Mesothelial cell of epicardium (in vitro differentiated cells): ENCODE measurements around the gene TIMM22. TPM values are rescaled to one million over a fixed set of nuclear protein-coding genes. Genes with fewer than 3 reads are reported as not detected.

Source experiments
- DNase-seq, 2 experiments: peaks; one replicate each; pipeline ENCODE4 v3.0.0; 2021; ENCODE audit warnings: low spot score in 2 of 2; ENCODE audit not compliant: unreplicated experiment in 2 of 2
- H3K27ac Mint-ChIP-seq: 2 replicates; pipeline ENCODE4 v1.8.0; 2021; ENCODE audit warnings: mixed read lengths
- H3K27me3 Mint-ChIP-seq: 2 replicates; pipeline ENCODE4 v1.8.0; 2021; ENCODE audit warnings: low read depth, mixed read lengths
- H3K36me3 Mint-ChIP-seq: 2 replicates; pipeline ENCODE4 v1.8.0; 2021; ENCODE audit warnings: mixed read lengths
- H3K4me1 Mint-ChIP-seq: 2 replicates; pipeline ENCODE4 v1.8.0; 2021; ENCODE audit warnings: mixed read lengths
- H3K4me3 Mint-ChIP-seq: 2 replicates; pipeline ENCODE4 v1.8.0; 2021; ENCODE audit warnings: mild to moderate bottlenecking, moderate library complexity, mixed read lengths
- H3K9me3 Mint-ChIP-seq: 2 replicates; pipeline ENCODE4 v1.8.0; 2021; ENCODE audit warnings: mixed read lengths
- CTCF ChIP-seq: fragments of 200-600 bp; sonication (generic); IDR thresholded peaks from one replicate; pipeline ENCODE4 v1.5.0; 2021; ENCODE audit warnings: antibody characterized with exemption; ENCODE audit not compliant: unreplicated experiment
- total RNA-seq: library from RNA; stranded (reverse); gene quantifications from 3 replicates; pipeline ENCODE4 v1.2.1, GENCODE V29; 2021

TIMM22 gene
- total RNA-seq, 1 donor from 2014 or later: 15.5 TPM

GRCh38 chr17:1032391-1032790 is 35.5 kb downstream of the TIMM22 start:
- no peak overlapping the region for H3K4me3 Mint-ChIP-seq
- H3K36me3 Mint-ChIP-seq: no peaks in the 10 kb centered on the region
- no peak overlapping the region for H3K27ac Mint-ChIP-seq
- peaks cover 10% of the 10 kb centered on the region for H3K27me3 Mint-ChIP-seq
- TF ChIP-seq CTCF: no peak
- DNase-seq: no peak
- no peaks in the 10 kb centered on the region for H3K9me3 Mint-ChIP-seq
- H3K4me1 Mint-ChIP-seq: peaks cover 3% of the 10 kb centered on the region

GRCh38 chr17:1033503-1033902 is 36.6 kb downstream of the TIMM22 start:
- Mint-ChIP-seq H3K27me3 (peaks cover 10% of the 10 kb centered on the region), H3K4me3 (no peak overlapping the region), H3K36me3 (no peaks in the 10 kb centered on the region), H3K27ac (no peak overlapping the region), H3K9me3 (no peaks in the 10 kb centered on the region), H3K4me1 (peaks cover 6% of the 10 kb centered on the region)
- DNase-seq: no peak
- no peak for TF ChIP-seq CTCF

GRCh38 chr17:1034652-1035210 is 37.8 kb downstream of the TIMM22 start:
- no peak overlapping the region for H3K27ac Mint-ChIP-seq
- no peak for DNase-seq
- TF ChIP-seq CTCF: no peak
- no peak overlapping the region for H3K4me3 Mint-ChIP-seq
- no peaks in the 10 kb centered on the region for H3K9me3 Mint-ChIP-seq
- peaks cover 10% of the 10 kb centered on the region for H3K27me3 Mint-ChIP-seq
- H3K36me3 Mint-ChIP-seq: no peaks in the 10 kb centered on the region
- H3K4me1 Mint-ChIP-seq: peaks cover 6% of the 10 kb centered on the region

- H3K27ac Mint-ChIP-seq: peak overlapping the region; percentile 43
- DNase-seq: no peak
- no peak for TF ChIP-seq CTCF
- peaks cover 8% of the 10 kb centered on the region for H3K27me3 Mint-ChIP-seq
- no peak overlapping the region for H3K4me3 Mint-ChIP-seq
- no peaks in the 10 kb centered on the region for H3K36me3 Mint-ChIP-seq
- H3K4me1 Mint-ChIP-seq: peaks cover 6% of the 10 kb centered on the region
- H3K9me3 Mint-ChIP-seq: no peaks in the 10 kb centered on the region
Measured at GRCh38 chr17:1035546-1036170, 38.7 kb downstream of the TIMM22 start.

- no peak for DNase-seq
- no peak for TF ChIP-seq CTCF
Measured at GRCh38 chr17:1036171-1036844, 39.4 kb downstream of the TIMM22 start.

More at GRCh38 chr17:1036171-1036844, 39.4 kb downstream of the TIMM22 start:
- peaks cover 7% of the 10 kb centered on the region for H3K27me3 Mint-ChIP-seq
- peak overlapping the region; percentile 43 for H3K27ac Mint-ChIP-seq
- no peaks in the 10 kb centered on the region for H3K9me3 Mint-ChIP-seq
- peaks cover 6% of the 10 kb centered on the region for H3K4me1 Mint-ChIP-seq
- no peaks in the 10 kb centered on the region for H3K36me3 Mint-ChIP-seq
- no peak overlapping the region for H3K4me3 Mint-ChIP-seq
